Measurements from ENCODE around the gene AZIN2.
"Not testable (repeated sequence)": the region's sequence is repeated elsewhere in the genome, so short reads cannot be mapped to it uniquely, and the experiment has no call there.

AZIN2 gene

DNA sequence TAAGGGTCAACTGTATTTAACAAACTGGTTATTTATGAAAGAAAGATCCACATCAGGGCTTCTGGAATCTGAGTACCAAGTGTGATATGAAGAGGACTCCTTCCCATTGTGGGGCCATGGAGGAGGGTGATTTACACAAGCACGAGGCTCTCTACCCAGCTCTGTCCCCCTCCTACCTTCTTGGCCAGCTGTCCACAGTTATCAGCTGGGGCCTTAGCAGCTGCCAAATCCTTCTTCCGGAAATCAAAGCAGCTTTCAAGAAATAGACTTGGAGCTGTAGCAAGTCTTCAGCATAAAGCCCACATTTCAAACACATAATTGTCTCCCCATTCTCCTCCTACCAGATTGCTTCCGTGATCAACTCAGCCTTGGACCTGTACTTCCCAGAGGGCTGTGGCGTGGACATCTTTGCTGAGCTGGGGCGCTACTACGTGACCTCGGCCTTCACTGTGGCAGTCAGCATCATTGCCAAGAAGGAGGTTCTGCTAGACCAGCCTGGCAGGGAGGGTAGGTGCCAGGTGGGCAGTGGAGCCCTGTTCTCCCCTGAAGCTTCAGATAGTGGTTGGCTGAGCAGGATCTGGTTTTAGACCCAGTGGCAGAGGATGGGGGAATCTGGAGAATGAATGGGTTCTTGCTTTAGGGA, 15.5 kb downstream of the AZIN2 start:
- DNase-seq: no peak

GRCh38 chr1:33097137-33097611, 16.2 kb downstream of the AZIN2 start:
- no peak for DNase-seq

DNA sequence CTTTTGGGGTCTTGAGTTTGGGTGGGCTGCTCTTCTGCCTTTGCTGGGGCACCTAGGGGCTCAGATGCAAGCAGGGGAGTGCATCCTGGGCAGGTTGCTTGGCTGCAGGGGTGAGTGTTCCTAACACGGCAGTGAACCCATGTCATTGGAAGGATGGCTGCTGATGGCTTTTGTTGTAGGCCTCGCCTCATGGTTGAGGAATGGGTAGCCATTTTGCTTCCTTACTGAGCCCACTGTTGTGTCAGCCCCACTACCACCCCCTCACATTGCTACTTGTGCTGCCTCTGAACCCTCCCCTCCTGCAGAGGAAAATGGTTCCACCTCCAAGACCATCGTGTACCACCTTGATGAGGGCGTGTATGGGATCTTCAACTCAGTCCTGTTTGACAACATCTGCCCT, 16.8 kb downstream of the AZIN2 start:
- DNase-seq: no peak

- DNase-seq: no peak
These were observed 17.4 kb downstream of the AZIN2 start for GRCh38 chr1:33098371-33098770.

- DNase-seq: no peak
These were observed 18.6 kb downstream of the AZIN2 start for GRCh38 chr1:33099290-33100118.

GRCh38 chr1:33100119-33100415, 19.1 kb downstream of the AZIN2 start:
- DNase-seq: not testable (repeated sequence)

DNA sequence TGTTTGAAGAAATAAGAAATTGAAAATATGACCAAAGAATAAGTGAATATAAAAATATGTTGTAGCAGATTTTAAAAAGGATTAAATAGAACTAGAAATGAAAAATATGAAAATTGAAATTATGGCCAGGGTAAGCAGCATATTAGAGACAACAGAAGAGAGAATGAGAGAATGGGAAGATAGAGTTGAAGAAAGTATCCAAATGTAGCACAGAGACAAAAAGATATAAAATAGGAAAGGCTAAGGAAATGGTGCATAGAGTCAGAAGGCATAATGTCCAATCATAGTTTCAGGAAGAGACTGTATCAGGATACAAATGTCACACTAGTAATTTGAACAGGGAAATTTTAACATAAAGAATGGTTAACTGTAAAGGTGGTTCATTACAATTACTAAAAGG, 29.5 kb downstream of the AZIN2 start:
- no peak for DNase-seq

DNA sequence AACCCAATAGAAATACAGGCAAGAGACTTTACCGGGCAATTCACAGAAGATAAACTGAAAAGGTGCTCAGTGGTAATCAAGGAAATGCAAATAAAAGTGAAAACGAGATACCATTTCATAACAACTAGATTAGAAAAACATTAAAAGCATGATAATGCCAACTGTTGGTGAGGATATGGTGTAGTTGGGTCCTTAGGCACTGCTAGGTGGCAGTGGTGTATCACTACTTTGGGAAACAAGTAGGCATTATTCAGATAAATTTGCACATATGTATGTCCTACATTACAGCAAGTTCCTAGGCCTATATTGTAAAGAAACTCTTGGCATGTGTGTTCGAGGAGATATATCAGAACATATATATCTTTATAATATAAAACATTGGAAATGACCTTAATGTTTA, 31.0 kb downstream of the AZIN2 start:
- peak; percentile 31 for DNase-seq

DNA sequence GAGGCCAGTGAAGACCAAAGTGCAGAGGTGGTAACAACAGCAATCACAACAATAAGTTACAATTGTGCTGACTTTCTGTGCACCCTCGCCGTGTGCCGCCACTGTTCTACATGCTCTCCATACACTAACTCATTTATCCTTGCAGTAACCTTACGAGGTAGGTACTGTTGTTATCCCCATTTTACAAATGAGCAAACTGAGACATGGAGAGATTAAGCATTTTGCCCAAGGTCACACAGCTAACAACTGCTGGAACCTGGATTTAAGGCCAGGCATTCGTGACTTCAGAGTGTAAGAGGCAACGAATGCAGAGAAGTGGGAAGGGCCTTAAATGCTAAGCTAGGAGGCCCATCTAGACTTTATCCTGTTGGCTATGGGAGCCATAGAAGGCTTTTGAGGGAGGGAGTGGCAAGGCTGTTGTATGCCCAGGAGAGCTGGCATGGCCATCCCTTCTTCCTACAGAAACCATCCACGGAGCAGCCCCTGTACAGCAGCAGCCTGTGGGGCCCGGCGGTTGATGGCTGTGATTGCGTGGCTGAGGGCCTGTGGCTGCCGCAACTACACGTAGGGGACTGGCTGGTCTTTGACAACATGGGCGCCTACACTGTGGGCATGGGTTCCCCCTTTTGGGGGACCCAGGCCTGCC, 36.6 kb downstream of the AZIN2 start:
- no peak for DNase-seq

DNA sequence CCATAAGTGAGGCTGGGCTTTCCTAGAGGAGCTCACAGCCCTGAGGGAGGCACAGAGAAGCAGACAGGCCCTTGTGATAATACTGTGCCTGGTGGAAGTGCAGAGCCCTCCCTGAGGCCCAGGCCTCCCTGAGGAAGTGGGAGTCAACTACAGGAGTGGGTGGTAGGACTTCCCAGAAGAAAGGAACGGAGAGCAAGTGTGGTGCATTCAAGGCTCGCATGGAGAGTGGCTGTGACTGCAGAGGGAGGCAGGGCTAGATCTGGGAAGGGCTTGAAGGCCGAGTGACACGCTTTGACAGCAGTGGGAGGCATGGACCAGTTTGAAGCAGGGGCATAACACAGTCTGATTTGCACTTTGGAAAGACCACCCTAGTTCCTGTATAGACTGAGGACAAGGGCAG, 37.3 kb downstream of the AZIN2 start:
- no peak for DNase-seq

DNA sequence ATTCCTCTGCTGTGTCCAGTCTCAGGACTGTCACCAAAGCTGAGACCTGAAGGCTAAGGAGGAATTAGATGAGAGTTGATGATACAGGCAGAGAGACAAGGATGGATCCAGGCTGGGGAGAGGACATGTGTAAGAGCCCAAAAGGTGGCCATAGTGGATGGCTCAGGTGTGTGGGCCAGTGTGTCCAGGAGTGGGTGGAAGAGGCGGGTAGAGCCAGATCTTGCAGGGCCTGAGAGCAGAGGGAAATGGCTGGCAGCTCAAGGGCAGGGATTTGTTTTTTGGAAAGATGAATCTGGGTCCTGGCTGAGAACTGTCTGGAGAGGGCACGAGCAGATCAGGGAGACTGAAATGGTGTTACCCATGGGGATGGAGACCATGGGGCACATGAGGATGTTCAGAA, 38.1 kb downstream of the AZIN2 start:
- DNase-seq: no peak

- no peak for DNase-seq
These were observed 38.7 kb downstream of the AZIN2 start for GRCh38 chr1:33119532-33120217.

DNA sequence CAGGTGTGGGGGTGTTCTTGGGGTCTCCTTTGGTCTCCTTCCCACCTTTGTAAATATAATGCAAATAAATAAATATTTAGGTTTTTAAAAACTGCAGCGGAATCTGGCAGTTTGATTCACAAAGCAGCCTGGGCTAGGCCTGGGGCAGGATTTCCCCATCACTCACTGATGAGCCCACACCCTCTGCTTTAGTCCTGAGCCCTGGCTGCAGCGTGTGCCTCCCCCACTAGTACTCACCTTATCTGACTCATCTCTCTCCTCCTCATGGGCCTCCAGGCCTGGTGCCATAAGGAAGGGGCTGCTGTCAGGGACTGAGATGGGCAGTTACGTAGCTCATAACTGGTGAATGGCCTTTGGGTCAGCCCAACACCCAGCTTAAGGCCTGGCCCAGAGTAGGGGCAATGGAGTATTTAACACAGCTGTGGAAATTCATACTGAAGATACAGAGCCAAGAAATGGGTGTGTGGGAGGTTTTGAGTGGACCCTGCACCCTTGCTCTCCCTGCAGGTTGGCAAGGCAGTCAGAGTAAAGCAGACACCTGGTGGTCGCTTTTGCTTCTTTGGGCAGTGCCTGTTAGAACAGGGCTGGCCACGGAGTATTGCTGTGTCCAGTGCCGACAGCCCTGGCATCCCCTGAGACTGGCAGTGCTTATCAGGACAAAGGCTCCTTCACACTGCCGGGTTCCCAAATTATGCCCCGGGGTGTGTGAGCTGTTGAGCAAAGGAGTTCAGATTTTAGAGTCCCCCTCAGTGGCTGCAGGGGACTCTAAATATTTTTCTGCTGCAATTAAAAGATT, 39.7 kb downstream of the AZIN2 start:
- no peak for DNase-seq

- DNase-seq: no peak
These were observed 40.8 kb downstream of the AZIN2 start for GRCh38 chr1:33121728-33122127.

DNA sequence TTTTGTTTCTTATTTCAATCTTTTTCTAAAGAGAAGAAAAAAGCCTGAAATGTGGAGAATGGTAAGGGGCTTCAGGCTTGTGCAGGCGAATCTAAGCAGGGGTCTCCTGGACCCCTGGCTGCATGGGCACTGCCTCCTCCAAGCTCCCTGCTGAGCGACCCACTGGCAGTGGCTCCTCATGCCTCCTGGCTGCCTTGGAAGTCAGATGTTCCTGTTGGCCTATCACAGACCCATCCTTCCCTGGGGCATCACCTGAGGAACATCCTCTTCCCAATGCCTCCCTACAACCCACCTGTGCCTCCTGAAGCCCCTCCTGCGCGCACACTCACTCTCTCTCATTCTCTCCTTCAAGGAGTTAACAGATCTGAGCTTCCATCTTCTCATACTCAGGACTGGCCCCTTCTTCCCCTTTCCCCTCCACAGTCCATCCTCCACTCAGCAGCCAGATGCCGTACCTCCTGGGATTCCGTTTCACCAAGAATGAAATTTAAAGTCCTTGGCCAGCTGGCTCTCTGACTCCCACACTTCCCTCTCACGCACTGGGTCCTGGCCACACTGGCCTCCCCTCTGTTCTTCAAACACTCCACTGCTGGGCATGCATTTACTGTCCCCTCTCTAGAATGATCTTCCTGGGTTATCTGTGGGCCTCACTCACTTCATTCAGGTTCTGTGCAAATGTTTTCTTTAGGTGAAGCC, 41.7 kb downstream of the AZIN2 start:
- DNase-seq: no peak

GRCh38 chr1:33123266-33123665, 42.3 kb downstream of the AZIN2 start:
- no peak for DNase-seq

DNA sequence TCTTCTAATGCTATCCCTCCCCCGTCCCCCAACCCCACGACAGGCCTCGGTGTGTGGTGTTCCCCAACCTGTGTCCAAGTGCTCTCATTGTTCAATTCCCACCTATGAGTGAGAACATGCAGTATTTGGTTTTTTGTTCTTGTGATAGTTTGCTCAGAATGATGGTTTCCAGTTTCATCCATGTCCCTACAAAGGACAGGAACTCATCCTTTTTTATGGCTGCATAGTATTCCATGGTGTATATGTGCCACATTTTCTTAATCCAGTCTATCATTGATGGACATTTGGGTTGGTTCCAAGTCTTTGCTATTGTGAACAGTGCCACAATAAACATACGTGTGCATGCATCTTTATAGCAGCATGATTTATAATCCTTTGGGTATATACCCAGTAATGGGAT, 43.7 kb downstream of the AZIN2 start:
- DNase-seq: not testable (repeated sequence)

- DNase-seq: no peak
These were observed 45.6 kb downstream of the AZIN2 start for GRCh38 chr1:33126411-33127000.

DNA sequence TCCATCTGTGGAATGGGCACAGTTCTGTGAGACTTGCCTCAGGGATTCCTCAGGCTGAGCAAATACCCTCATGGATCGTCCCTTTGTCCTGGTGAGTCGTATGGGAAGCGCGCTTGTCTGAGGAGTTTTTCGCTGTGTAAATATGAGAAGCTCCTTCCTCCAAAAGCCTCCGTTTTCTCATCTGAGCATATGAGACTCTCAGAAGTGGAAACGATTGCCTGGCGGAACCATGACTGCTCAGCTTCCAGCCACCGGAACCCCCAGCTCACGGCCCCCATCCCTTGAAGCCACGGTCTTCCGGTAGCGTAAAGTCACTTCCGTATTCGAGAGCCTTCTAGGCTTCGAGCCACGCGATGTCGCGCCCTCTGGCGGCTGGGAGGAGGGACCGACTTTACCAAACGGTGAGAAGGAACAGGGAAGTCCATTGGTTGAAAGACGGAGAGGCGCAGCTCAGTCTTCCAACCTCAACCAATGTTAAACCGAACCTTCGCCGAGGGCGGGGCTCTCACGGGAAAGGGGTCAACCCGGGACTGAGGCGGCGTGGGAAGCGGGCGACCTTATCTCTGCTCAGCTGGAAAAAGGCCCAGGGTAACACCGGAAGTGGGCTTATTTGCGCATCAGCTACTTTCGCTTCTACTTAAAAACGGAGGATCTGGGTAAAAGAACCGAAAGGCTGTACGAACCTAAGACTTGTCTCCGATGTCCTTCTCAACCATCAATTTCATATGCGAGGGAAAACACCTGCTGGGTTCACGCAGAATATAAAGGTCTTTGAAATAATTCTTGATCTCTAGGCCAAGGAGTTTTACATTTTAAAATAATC, 46.3 kb downstream of the AZIN2 start:
- DNase-seq: peak; percentile 90

GRCh38 chr1:33128781-33129180, 47.8 kb downstream of the AZIN2 start:
- DNase-seq: no peak

DNA sequence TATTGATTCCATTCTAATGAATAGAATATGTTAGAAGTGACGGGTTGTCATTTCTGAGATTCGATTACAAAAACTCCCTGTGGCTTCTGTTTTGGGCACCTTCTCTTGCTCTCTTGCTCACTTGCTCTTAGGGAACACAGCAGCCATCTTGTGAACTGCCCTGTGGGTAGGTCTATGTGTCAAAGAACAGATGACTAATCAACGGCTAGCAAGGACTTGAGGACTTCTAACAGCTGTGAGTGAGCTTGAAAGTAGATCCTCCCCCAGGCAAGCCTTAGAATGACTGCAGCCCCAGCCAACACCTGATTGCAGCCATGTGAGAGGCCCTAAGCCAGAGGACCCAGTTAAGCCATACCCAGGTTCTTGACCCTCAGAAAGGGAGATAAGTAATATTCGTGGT, 49.3 kb downstream of the AZIN2 start:
- no peak for DNase-seq

Measured in NCI-H526 treated with DMSO at 0.1 percent for 48 hours (cell line).